ENCODE measurements around the gene EPHB3.

The EPHB3 gene

DNA sequence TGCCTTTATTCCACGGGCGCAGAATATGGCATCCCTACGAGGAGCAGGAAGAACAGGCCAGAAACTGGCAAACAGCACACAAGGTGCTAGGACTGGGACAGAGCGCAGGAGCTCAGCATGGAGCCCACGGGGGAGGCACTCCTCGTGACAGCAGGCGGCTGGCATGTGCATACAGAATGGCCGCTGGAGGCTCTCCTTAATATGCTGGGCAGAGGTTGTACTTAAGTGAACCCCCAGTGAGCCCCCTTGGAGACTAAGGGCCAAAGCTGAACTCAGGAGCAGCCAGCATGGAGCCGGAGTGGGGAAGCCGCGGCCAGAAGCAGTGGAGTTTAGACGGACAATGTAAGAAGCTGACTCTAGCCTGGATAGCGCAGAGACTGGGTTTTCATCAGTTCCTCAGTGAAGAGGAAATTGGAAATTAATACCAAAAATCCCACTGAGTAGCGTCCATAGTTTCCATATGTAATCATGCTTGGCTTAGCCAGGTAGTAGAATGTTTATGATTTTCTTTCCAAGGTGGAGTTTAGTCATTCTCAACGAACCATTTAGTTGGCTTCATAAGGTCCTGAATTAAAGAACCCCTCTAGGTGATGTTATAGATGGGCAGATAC is 69.4 kb downstream of the EPHB3 start:
- no peak for DNase-seq

DNA sequence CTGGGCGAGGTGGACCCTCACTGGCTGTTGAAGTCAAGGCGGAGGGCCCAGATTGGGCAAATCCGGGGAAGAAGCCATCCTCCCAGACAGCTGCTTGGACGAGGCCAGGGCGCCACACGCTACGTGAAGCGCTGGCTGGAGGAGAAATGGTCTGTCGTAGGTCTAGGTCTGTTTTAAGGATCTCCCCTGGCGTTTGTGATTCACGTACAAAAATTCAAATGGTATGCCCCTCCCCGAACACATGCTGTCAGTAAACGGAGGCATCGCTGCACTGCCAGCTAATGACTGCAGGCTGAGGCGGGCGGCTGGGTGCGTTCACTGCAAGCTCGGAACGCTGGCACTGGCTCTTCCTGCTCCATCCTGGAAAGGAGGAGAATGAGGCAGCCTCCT is 69.9 kb downstream of the EPHB3 start:
- DNase-seq, result no peak
